Breast epithelium (tissue), 3 donors: ENCODE data around the gene OR56A1.

Experiments used
- CTCF ChIP-seq, 3 donors: fragments of 450-650 bp; IDR thresholded peaks; one replicate each; pipeline ENCODE4 v1.5.1; 2016 to 2017; ENCODE audit warnings: antibody characterized with exemption in 3 of 3, mild to moderate bottlenecking in 3 of 3, moderate library complexity in 3 of 3
- POLR2A ChIP-seq: fragments of 450-650 bp; IDR thresholded peaks from one replicate; pipeline ENCODE4 v1.6.1; 2016; ENCODE audit warnings: antibody characterized with exemption, mild to moderate bottlenecking, moderate library complexity
- POLR2AphosphoS5 ChIP-seq, 3 donors: sonication (generic); formaldehyde crosslinking; IDR thresholded peaks; one replicate each; pipeline ENCODE4 v1.6.1; 2017; ENCODE audit warnings: antibody characterized with exemption in 3 of 3

GRCh38 chr11:6022956-6023355 lies 7.6 kb downstream of the OR56A1 start:
- peak in 1 of 3 donors; percentile 35 for TF ChIP-seq CTCF (IDR thresholded peaks at IDR 0.05)
- no peak for TF ChIP-seq POLR2A
- TF ChIP-seq POLR2AphosphoS5 (IDR thresholded peaks at IDR 0.05), result no peak
